Renal cortical epithelial cell (primary cell): ENCODE data around the gene CCDC97. TPM values are rescaled to one million over a fixed set of nuclear protein-coding genes. Genes with fewer than 3 reads are reported as not detected.

Experiments
- DNase-seq: peaks from one replicate; pipeline ENCODE4 v3.0.0-alpha.2; 2011; ENCODE audit warnings: low read depth
- total RNA-seq: library from RNA; depleted of rRNA; stranded (reverse); fragments of >200 nt; gene quantifications from 2 replicates; pipeline ENCODE4 v1.2.3, GENCODE V29; 2014

The CCDC97 gene
- total RNA-seq, 1 donor from 2014 or later: 15.0 TPM

DNA sequence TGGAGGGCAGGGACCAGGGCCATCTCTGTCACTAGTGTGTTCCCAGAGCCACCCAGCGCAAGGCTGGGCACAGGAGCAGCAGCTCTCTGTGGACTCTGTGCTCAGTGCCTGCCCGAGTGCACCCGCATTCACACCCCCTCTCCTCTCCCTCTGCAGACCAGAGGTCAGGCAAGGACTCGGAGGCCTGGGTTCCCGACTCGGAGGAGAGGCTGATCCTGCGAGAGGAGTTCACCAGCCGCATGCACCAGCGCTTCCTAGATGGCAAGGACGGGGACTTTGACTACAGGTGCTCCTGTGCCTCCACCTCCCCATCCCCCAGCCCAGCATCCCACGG, 10.2 kb downstream of the CCDC97 start:
- DNase-seq: no peak

GRCh38 chr19:41320568-41320967, 10.6 kb downstream of the CCDC97 start:
- DNase-seq: no peak

- DNase-seq: no peak
Observed at GRCh38 chr19:41321204-41321599, 11.2 kb downstream of the CCDC97 start.

GRCh38 chr19:41321600-41322270, 11.8 kb downstream of the CCDC97 start:
- peak; percentile 32 for DNase-seq

DNA sequence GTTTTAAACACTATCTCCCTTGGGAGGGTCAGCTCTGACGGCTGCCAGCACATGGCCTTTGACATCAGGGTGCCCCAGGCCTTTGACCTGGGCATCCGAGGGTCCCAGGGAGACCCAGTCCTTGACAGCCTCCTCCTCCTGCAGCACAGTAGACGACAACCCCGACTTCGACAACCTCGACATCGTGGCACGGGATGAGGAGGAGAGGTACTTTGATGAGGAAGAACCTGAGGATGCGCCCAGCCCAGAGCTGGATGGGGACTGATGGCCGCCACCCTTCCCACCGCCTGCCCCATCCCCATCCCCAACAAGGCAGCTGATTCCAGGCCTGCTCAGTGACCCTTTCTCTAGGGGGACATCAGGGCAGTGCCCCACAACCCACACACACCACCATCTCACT, 12.5 kb downstream of the CCDC97 start:
- DNase-seq: no peak

GRCh38 chr19:41323023-41323422, 13.1 kb downstream of the CCDC97 start:
- no peak for DNase-seq

DNA sequence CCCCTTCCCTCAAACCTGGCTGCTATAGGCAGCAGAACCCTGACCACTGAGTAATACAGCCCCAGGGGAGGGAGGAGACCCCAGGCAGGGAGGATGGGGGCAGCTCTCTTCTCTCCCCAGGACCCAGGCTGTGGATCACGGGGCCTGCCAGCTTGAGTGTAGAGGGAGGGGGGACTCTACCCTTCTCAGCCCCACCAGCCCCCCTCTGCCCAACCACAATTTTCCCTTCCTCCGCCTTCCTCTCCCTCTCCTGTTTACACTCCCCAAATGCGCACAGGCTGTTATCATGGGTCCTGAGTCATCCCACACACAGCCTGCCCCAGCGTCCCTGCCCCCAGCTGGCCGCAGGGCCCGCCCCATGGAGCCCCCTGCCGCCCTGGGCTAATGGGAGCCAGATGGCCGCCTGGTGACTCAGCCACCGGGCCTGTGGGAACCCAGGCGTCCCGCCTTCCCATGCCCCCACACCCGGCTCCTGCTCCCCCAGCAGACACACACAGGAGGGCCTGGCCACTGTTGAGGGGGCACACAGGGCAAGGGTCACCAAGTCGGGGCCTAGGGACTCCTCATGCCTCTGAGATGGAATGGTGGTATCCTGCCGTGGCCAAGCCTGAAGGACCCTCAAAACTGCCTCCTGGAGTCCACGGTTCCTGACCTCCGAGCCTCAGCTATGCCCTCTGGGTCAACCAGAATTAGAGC, 13.6 kb downstream of the CCDC97 start:
- peak; percentile 71 for DNase-seq

- DNase-seq: no peak
Observed at GRCh38 chr19:41324231-41324702, 14.3 kb downstream of the CCDC97 start.

DNA sequence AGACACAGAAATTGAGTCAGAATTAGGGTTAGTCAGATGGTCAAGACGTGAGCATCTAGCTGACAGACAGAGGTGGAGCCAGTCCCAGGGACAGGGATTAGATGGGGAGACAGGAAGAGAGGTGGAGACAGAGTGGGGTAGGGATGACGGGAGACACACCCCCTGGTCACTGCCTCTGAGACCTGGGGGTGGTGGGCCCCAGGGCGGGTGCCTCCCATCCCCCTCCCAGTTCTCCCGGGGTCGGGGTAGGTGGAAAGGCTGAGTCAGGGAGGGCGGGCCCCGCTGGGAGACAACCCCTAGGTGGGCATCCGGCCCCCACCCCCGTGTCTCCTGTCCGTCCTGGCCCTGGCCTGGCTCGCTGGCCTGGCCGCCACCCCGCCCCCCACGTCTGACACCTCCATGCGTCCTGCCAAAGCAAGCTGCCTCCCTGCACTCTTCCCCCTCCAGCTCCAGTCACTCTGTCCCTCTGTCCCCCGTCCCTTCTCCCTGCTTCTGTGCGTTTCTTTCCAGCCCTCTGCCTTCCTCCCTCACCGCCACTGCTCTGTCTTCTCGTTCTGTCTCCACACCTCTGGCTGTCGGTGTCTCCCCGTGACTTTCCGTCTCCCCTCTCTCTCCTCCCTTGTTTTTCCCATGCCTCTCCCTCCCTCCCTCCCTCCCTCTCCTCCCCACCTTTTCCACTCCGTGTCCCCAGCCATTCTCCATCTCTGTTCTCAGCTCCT, 15.1 kb downstream of the CCDC97 start:
- DNase-seq: peak; percentile 55

- no peak for DNase-seq
Observed at GRCh38 chr19:41325640-41325946, 15.6 kb downstream of the CCDC97 start.

DNA sequence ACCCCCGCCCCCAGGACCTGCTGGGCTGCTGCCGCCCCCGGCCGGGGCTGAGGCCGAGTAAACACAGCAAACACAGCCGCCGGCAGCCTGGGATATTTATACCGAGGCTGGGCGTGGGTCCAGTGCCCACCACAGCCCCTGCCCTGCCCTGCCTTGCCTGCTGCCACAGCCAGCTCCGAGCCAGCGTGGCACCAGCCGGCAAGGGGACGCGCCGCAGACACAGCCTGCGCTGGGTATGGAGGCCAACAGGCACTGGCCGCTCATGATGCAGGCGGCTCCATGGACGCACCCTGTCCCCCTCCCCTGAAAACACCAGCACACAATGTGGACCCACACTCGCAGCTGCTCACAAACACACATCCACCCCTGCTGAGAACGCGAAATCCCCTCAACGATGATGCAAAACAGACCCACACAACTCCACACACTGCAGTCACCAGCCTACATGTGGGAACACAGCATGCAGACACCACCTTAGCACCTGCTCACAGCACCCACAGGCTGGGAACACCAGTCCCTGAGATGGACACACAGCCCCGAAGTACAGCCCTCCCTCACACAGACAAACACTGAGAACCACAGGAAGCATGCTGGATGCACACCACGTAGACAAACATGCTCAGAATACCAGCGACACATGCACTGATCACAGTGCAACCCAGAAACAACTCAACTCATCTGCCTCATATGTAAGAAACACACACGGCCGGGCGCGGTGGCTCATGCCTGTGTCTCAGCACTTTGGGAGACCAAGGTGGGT, 16.2 kb downstream of the CCDC97 start:
- DNase-seq: peak; percentile 69

DNA sequence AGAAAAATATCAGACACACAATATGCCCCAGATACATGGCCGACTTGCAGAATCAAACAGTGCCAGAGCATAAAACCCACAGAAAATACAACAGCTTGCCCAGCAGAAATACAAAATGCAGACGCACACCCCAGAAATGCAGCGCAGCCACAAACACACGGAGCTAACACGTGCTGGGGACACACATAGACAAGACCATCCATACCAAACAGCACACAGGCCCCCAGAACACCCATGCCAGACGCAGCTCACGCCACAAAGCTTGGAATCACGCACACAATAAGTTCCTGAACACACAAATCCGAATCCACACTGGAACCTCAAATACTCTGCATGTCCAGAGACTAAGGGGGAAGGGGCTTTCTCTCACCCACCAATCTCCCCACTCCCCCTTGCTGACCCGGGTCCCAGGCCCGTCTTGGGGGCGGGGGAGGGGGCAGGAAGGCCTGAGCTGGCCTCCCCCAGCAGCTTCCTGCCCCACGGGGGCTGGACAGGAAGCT, 17.2 kb downstream of the CCDC97 start:
- DNase-seq: no peak

- DNase-seq: peak; percentile 61
Observed at GRCh38 chr19:41327576-41328156, 17.7 kb downstream of the CCDC97 start.

GRCh38 chr19:41328157-41328841, 18.3 kb downstream of the CCDC97 start:
- no peak for DNase-seq

GRCh38 chr19:41328842-41329225, 18.9 kb downstream of the CCDC97 start:
- no peak for DNase-seq

DNA sequence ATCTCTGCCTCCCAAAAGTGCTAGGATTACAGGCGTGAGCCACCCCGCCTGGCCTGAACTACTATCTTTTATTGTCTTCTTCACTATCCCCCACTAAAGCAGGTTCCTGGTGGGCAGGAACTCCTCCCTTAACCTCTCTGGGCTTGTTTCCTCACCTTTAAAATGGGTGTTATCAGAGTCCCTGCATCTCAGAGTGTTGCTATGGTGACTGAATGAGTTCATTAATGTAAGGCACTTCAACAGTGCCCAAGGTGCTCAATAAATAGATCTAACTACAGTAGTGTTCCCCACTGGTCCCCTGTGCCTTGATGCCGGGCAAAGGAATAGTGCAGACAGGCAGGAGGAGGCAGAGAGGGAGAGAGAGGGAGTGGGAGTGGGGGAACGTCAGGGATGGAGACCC, 20.5 kb downstream of the CCDC97 start:
- DNase-seq: no peak

- DNase-seq: no peak
Observed at GRCh38 chr19:41330946-41331678, 21.1 kb downstream of the CCDC97 start.

DNA sequence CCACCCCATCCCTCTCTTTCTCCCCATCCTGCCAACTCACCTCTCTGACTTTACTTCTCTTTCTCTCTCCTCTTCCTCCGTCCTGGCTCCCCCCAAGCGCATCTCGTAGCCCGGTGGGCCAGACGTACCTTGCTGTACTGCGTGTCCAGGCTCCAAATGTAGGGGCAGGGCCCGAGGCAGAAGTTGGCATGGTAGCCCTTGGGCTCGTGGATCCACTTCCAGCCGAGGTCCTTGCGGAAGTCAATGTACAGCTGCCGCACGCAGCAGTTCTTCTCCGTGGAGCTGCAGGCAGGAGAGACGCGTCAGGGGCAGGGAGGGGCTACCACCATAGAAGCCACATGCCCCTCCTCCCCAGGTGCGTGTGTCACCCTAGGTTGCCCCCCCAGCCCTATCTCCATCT, 22.0 kb downstream of the CCDC97 start:
- no peak for DNase-seq

GRCh38 chr19:41332468-41332867, 22.5 kb downstream of the CCDC97 start:
- no peak for DNase-seq

GRCh38 chr19:41334793-41335192, 24.8 kb downstream of the CCDC97 start:
- no peak for DNase-seq

- DNase-seq: no peak
Observed at GRCh38 chr19:41335467-41335866, 25.5 kb downstream of the CCDC97 start.
